GM04503 (cell line): ENCODE results near the gene TBC1D22B.
"Not testable (repeated sequence)": the region's sequence is repeated elsewhere in the genome, so short reads cannot be mapped to it uniquely, and the experiment has no call there.

ENCODE experiments used
- DNase-seq: peaks from one replicate; pipeline ENCODE4 v3.0.0-alpha.2; 2012; ENCODE audit warnings: low read depth

Gene TBC1D22B

DNA sequence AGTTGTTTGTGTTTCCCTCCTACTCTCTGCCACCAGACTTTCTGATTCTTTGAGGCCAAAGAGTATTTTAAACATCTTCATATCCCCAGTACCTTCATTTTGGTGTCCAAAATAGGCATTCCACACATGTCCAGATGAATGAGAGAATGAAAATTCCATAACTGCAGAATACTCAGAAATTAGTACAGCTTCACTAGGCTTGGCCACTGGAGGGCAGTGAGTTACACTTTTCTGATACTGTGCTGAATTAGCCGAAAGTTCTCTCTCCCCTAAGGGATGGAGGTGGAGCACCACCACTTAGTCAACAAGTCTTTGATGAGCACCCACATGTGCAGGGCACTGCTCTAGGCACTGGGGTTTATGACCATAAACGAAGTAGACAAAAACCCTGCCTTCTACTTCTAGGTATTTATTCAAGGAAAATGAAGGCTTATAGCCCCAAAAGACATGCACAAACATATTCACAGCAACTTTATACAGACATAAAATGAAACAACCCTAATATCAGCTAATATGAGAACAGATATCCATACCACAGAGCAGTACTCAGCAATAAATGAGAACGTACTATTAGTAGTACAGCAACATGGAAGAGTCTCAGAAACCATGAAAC lies 46.4 kb downstream of the TBC1D22B start:
- DNase-seq = no peak

DNA sequence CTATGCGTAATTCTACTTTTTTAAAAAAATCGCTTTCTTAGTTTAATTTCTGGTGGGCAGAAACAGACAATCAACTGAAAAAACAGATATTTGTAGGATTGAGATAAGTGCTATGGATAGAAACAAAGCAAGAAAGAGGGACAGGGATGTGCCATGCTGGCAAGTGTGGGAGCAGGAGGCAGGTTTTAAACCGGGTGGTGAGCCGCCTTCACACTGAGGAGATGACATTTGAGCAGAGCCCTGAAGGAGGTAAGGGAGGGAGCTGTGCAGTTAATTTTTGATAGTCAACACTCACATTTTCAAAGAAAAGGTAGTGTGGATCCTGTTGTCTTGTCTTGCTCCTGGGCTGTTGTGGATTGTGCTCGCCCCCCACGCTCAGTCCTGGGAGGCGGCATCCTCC lies 47.2 kb downstream of the TBC1D22B start:
- DNase-seq = no peak

DNA sequence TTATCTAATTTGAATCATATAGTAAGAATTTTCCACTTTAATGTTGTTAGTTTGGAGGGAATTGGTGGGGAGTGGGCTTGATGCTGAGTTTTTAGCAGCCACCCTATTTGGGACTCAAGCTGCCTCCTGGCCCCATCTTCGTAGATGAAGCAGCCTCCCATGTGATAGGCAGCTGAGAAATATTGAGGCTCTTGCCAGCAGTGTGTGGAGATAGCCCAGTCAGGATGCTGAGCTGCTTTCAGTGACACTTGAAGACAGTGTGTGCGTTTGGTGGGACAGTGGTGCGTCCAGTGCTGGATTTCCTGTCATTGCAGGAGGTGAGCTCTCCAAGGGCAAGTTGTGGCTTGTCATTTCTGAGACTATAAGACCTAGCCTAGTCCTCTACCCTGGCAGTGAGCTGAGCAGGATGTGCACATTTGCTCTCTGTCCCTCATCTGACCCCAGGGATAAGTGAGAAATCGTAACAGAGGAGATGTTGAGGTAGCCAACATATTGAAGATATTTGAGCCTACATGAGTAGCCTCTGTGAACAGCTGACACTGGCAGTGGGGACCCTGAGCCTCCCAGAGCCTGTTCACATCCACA lies 48.4 kb downstream of the TBC1D22B start:
- no peak for DNase-seq

GRCh38 chr6:37306624-37307222 lies 49.2 kb downstream of the TBC1D22B start:
- no peak for DNase-seq

- DNase-seq = not testable (repeated sequence)
Measured at GRCh38 chr6:37307484-37307883, 49.9 kb downstream of the TBC1D22B start.

GRCh38 chr6:37308069-37308815 lies 50.7 kb downstream of the TBC1D22B start:
- no peak for DNase-seq

- no peak for DNase-seq
Measured at GRCh38 chr6:37309046-37309445, 51.5 kb downstream of the TBC1D22B start.

GRCh38 chr6:37309692-37310091 lies 52.1 kb downstream of the TBC1D22B start:
- no peak for DNase-seq

GRCh38 chr6:37310966-37311365 lies 53.4 kb downstream of the TBC1D22B start:
- no peak for DNase-seq

GRCh38 chr6:37311741-37312473 lies 54.3 kb downstream of the TBC1D22B start:
- DNase-seq = no peak

DNA sequence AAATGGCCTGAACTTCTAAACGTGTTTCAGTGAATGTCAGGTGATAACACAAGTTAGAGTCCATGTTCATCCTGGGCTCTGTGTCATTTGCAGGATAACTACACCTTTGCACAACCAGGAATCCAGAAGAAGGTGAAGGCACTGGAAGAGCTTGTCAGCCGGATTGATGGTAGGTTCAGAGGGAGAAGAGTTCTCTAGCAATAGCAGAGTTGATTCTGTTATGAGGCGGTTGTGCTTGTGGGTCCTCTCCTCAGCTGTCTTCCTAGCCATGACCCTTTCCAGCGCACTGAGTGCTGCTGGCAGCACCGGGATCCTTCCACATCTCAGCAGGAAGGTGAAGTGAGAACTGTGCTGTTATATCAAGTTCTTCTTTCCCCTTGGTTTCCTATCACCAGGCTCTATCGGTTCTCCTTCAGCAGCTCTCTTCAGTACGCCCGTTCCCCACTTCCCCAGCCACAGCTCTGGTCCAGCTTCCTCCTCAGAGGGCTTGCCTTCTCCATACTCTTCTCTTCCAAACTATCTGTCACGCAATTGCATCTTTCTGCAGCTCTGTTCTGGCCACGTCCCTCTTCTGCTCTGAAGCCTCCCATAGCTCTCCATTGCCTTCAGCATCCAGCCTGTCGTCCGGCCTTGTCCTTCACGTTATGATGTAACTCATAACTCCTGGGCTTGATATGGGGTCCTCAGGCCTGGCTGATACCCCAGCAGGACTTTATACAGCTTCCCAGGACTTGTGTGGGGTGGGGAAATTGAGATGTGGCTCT lies 56.3 kb downstream of the TBC1D22B start:
- no peak for DNase-seq

GRCh38 chr6:37314487-37315156 lies 57.0 kb downstream of the TBC1D22B start:
- no peak for DNase-seq

DNA sequence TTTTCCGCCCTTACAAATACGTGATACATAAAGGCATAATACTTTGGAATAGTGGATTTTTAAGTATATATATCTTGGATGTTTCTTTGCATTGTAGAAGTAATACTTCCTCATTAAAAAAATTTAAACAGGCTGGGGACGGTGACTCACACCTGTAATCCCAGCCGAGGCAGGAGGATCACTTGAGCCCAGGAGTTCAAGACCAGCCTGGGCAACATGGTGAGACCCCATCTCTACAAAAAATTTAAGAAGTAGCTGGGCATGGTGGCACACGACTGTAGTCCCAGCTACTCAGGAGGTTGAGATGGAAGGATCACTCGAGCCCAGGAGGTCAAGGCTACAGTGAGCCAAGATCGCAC lies 57.6 kb downstream of the TBC1D22B start:
- no peak for DNase-seq

DNA sequence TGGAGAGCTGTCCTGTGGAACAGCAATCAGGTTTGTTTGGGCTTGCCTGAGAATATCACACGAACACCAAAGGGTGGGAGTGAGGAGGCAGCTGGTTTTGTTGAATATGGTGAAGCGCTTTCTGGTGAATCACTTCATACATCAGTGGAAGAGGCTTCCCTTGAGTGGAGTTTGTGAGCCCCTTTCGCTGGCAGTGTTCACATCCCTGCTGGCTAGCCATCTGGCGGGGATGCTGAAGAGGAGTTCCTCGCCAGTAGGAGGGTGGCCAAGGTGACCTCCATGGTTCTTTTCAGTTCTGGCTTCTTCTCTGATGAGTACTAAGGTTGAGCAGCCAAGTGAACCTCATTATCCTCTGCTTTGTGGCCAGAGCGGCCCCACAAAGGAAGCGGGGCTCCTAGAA lies 58.5 kb downstream of the TBC1D22B start:
- DNase-seq = no peak

DNA sequence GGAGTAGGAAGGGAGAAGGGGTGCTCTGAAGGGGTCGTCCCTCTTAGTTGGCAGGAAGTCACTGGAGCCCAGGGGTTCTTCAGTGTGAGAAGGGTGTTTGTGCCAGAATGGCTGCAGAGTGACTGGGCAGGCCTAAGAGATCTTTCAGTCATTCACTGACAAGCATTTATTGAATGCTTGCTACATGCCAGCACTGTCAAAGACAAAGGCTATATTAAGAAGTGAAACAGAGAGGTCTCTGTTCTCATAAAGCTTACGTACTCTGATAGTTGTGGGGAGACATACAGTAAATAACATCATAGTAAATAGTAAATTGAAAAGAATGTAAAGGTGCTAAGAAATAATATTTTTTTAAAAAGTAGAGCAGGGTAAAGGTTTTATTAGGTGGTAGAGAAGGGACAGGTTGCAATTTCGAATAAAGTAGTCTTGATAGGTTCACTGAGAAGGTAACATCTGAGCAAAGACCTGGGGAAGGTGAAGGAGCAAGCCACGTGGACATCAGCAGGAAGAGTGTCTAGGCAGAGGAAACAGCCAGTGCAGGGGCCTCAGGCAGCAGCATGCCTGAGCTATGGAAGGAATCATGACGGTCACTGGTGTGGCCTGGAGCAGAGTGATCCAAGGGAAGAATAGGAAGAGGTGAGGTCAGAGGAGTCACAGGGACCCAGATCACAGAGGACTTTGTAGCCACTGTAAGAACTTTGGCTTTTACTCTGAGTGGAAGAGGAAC lies 59.9 kb downstream of the TBC1D22B start:
- no peak for DNase-seq

- no peak for DNase-seq
Measured at GRCh38 chr6:37319156-37319555, 61.6 kb downstream of the TBC1D22B start.

DNA sequence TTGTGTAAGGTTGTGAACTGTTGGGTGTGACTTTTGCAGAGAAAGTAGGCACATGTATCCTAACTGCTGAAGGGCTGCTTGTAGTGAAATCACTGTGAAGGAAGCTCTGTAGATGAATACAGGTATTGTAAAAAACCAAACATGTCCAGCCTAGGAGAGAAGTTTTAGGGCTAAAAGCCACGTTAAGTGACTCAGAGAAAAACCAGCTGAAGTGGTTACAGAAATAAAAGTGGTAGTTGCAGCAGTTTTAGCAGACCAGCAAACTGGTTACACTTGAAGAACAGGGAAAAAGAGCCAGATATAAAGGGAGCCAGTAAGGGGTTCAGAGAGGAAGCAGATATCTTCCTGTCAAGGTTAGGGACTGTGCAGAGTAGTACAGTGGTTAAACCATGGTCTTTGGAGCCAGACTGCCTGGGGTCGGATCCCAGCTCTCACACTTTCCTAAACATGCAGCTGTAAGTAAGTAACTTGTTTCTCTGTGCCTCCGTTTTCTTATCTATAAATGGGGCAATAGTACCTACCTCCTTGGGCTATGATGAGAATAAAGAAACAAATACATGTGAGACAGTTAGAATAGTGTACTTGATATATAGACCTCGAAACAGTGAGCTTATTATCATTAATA lies 62.4 kb downstream of the TBC1D22B start:
- no peak for DNase-seq

GRCh38 chr6:37320646-37321045 lies 63.1 kb downstream of the TBC1D22B start:
- DNase-seq = no peak

GRCh38 chr6:37321101-37321500 lies 63.5 kb downstream of the TBC1D22B start:
- DNase-seq = no peak
